Measurements from ENCODE around the gene CELF3. TPM values are rescaled to one million over a fixed set of nuclear protein-coding genes. Genes with fewer than 3 reads are reported as not detected.
"Not testable (repeated sequence)": the region's sequence is repeated elsewhere in the genome, so short reads cannot be mapped to it uniquely, and the experiment has no call there.

The CELF3 gene
- total and polyA plus RNA-seq, 2 of the 13 experiments (the other 11 are each of a cell fraction or from before 2014, with no cell fraction given): not detected

- TF ChIP-seq TCF12 (IDR thresholded peaks at IDR 0.05): no peak
- no peak for TF ChIP-seq TCF12 (CRISPR knock-in tag; IDR thresholded peaks at IDR 0.05)
- TF ChIP-seq HNRNPUL1 (IDR thresholded peaks at IDR 0.05; ENCODE audit: low read depth, low read length): no peak
These were observed 36.2 kb downstream of the CELF3 start (continued) for GRCh38 chr1:151680391-151680790.

- peaks cover 4 to 16% of the 10 kb centered on the region in 2 experiments for H3K36me3 ChIP-seq (replicated peaks in 1 of 2; ENCODE audit: control insufficient read depth in 1 of 2, insufficient read depth in 2 of 2, low read length in 2 of 2)
- 62% methylated on average over 1 of the region's 1 CpG for WGBS (ENCODE audit: low lambda C conversion rate)
- H3K9me3 ChIP-seq (ENCODE audit: low read length): no peaks in the 10 kb centered on the region
- ATAC-seq: no peak
- DNase-seq (ENCODE audit: low spot score): no peak
- no peak overlapping the region for H2AFZ ChIP-seq (ENCODE audit: low read length)
- no peaks in the 10 kb centered on the region for H3K79me2 ChIP-seq (ENCODE audit: insufficient read depth, low read length)
- no peak overlapping the region for H3K4me3 ChIP-seq (replicated peaks in 1 of 3; ENCODE audit: insufficient read depth in 1 of 3, low read depth in 2 of 3, low read length in 3 of 3)
- H3K9ac ChIP-seq (ENCODE audit: insufficient read depth, low read depth, low read length): no peak overlapping the region
- FAIRE-seq: no peak
- TF ChIP-seq ZNF558 (CRISPR knock-in tag; IDR thresholded peaks at IDR 0.05; ENCODE audit: borderline replicate concordance) (no peak), ZSCAN12 (CRISPR knock-in tag; IDR thresholded peaks at IDR 0.05) (no peak), TGIF2 (CRISPR knock-in tag; IDR thresholded peaks at IDR 0.05) (no peak), MTF2 (CRISPR knock-in tag; IDR thresholded peaks at IDR 0.05; ENCODE audit: borderline replicate concordance) (no peak), STAT5B (CRISPR knock-in tag; IDR thresholded peaks at IDR 0.05) (no peak), TCF12 (IDR thresholded peaks at IDR 0.05) (no peak), TCF12 (CRISPR knock-in tag; IDR thresholded peaks at IDR 0.05) (no peak), ZNF446 (CRISPR knock-in tag; IDR thresholded peaks at IDR 0.05) (no peak), SRF (IDR thresholded peaks at IDR 0.05; ENCODE audit: low read depth, low read length) (no peak), HOXA9 (CRISPR knock-in tag; IDR thresholded peaks at IDR 0.05; ENCODE audit: borderline replicate concordance) (no peak)
- TF ChIP-seq, protein P1, sequence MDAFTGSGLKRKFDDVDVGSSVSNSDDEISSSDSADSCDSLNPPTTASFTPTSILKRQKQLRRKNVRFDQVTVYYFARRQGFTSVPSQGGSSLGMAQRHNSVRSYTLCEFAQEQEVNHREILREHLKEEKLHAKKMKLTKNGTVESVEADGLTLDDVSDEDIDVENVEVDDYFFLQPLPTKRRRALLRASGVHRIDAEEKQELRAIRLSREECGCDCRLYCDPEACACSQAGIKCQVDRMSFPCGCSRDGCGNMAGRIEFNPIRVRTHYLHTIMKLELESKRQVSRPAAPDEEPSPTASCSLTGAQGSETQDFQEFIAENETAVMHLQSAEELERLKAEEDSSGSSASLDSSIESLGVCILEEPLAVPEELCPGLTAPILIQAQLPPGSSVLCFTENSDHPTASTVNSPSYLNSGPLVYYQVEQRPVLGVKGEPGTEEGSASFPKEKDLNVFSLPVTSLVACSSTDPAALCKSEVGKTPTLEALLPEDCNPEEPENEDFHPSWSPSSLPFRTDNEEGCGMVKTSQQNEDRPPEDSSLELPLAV (CRISPR knock-in tag; conservative IDR thresholded peaks at IDR 0.05; ENCODE audit: low read depth): no peak
- no peaks in the 10 kb centered on the region for H3K27me3 ChIP-seq (ENCODE audit: control insufficient read depth in 1 of 2, insufficient read depth in 2 of 2, low read length in 2 of 2)
- ChIA-PET POLR2A (no interaction called here), CTCF (ENCODE audit: low intra/inter-chr PET ratio, low total read pairs) (no interaction called here)
- H3K27ac ChIP-seq (ENCODE audit: extremely low read length, insufficient read depth, low read length): no peak overlapping the region
- in situ Hi-C loops (cut with HindIII; ENCODE audit: extremely low pct_ligation_motif_present, low pct_unique_long_range_greater_than_20kb) (no loop called here), intact Hi-C loops (cut with micrococcal nuclease; ENCODE audit: unreplicated experiment) (no loop called here)
- no TSS peak for BruUV-seq (replicated peaks)
- no peaks in the 10 kb centered on the region for H4K20me1 ChIP-seq (ENCODE audit: insufficient read depth, low read length)
- H3K4me2 ChIP-seq (ENCODE audit: low read depth, low read length): no peak overlapping the region
- no peaks in the 10 kb centered on the region for H3K4me1 ChIP-seq (ENCODE audit: insufficient read depth, low read length)
These were observed 43.2 kb downstream of the CELF3 start for GRCh38 chr1:151673407-151673806.

- H3K27ac ChIP-seq (ENCODE audit: extremely low read length, insufficient read depth, low read length); ATAC-seq; POLR2A ChIA-PET; H3K4me2 ChIP-seq (ENCODE audit: low read depth, low read length); BruUV-seq (replicated peaks); H3K4me3 ChIP-seq (replicated peaks in 1 of 3; ENCODE audit: insufficient read depth in 1 of 3, low read depth in 2 of 3, low read length in 3 of 3); H4K20me1 ChIP-seq (ENCODE audit: insufficient read depth, low read length); H3K9ac ChIP-seq (ENCODE audit: insufficient read depth, low read depth, low read length); H3K4me1 ChIP-seq (ENCODE audit: insufficient read depth, low read length); H2AFZ ChIP-seq (ENCODE audit: low read length); H3K9me3 ChIP-seq (ENCODE audit: low read length); DNase-seq (ENCODE audit: low spot score); H3K27me3 ChIP-seq (ENCODE audit: control insufficient read depth in 1 of 2, insufficient read depth in 2 of 2, low read length in 2 of 2); CTCF ChIA-PET (ENCODE audit: low intra/inter-chr PET ratio, low total read pairs); intact Hi-C loops (cut with micrococcal nuclease; ENCODE audit: unreplicated experiment); in situ Hi-C loops (cut with HindIII; ENCODE audit: extremely low pct_ligation_motif_present, low pct_unique_long_range_greater_than_20kb); H3K79me2 ChIP-seq (ENCODE audit: insufficient read depth, low read length); FAIRE-seq: not testable (repeated sequence)
- peaks cover 2 to 25% of the 10 kb centered on the region in 2 experiments; a peak in 4 of 5 replicates for H3K36me3 ChIP-seq (replicated peaks in 1 of 2; ENCODE audit: control insufficient read depth in 1 of 2, insufficient read depth in 2 of 2, low read length in 2 of 2)
- 98% methylated on average over 2 of the region's 2 CpGs for whole genome bisulfite sequencing (ENCODE audit: low lambda C conversion rate)
These were observed 46.4 kb downstream of the CELF3 start for GRCh38 chr1:151670036-151670675.
